HFF-Myc (cell line): ENCODE data around the gene SUPT5H.

Experiments used
- DNase-seq: peaks from one replicate; pipeline ENCODE4 v3.0.0-alpha.2; 2011; ENCODE audit warnings: low read depth; ENCODE audit errors: extremely low read depth
- H3K4me3 ChIP-seq: replicated peaks from 2 replicates; pipeline ENCODE4 v1.5.1; 2011; ENCODE audit warnings: low read depth, mild to moderate bottlenecking, control low read depth, low read length
- TF ChIP-seq, protein P1 (sequence below): IDR thresholded peaks from 2 replicates; pipeline ENCODE4 v1.5.1; 2012; ENCODE audit warnings: mild to moderate bottlenecking, low read depth, low read length, control low read depth; ENCODE audit errors: missing control alignments

The SUPT5H gene

DNA sequence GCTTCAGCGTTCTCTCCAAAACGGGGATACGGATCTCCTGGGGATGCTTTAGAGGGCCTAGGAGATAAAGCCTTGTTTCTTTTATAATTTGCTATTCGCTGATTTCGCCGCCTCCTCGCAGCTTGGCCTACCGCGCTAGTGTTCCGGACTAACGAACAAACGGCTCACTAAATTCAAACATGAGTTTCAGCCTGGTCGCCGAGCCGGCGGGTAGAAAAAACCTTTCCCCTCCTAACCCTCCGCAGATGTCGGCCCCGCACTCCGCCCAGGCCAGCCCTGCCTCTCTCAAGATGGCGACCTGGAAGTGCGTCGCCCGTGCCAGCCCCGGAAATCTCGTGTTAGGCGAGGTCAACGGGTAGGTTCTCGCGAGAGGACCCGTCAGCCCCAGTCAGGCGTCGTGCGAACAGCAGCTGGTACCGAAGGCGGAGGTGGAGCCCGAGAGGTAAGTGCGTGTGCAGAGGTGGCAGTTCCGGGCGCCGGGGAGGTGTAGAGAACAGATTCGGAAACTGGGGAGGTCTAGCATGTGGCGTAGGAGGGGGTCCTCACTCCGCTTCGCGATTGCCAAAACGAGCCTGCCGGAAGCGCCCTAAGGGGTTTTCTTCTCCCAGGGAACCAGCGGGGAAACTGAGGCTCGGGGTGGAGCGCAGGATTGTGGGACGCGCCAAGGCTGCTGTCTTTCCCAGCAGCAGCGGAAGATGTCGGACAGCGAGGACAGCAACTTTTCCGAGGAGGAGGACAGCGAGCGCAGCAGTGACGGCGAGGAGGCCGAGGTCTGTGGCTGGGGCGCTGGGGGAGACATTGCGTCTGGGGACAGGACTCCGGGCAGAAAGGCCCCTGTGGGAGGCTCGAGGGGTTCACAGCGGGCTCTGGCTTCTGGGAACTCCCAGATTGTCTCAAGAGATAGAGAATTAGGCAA lies at the start of gene SUPT5H:
TSS of gene SUPT5H (plus strand) at position 387 of the 916 bp plus-strand sequence. CDS start at position 696, 309 bp downstream.
- H3K4me3 ChIP-seq = peak within 1 kb of the TSS; percentile 99
- TF ChIP-seq, protein P1, sequence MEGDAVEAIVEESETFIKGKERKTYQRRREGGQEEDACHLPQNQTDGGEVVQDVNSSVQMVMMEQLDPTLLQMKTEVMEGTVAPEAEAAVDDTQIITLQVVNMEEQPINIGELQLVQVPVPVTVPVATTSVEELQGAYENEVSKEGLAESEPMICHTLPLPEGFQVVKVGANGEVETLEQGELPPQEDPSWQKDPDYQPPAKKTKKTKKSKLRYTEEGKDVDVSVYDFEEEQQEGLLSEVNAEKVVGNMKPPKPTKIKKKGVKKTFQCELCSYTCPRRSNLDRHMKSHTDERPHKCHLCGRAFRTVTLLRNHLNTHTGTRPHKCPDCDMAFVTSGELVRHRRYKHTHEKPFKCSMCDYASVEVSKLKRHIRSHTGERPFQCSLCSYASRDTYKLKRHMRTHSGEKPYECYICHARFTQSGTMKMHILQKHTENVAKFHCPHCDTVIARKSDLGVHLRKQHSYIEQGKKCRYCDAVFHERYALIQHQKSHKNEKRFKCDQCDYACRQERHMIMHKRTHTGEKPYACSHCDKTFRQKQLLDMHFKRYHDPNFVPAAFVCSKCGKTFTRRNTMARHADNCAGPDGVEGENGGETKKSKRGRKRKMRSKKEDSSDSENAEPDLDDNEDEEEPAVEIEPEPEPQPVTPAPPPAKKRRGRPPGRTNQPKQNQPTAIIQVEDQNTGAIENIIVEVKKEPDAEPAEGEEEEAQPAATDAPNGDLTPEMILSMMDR = no peak
- DNase-seq = peak; percentile 93

DNA sequence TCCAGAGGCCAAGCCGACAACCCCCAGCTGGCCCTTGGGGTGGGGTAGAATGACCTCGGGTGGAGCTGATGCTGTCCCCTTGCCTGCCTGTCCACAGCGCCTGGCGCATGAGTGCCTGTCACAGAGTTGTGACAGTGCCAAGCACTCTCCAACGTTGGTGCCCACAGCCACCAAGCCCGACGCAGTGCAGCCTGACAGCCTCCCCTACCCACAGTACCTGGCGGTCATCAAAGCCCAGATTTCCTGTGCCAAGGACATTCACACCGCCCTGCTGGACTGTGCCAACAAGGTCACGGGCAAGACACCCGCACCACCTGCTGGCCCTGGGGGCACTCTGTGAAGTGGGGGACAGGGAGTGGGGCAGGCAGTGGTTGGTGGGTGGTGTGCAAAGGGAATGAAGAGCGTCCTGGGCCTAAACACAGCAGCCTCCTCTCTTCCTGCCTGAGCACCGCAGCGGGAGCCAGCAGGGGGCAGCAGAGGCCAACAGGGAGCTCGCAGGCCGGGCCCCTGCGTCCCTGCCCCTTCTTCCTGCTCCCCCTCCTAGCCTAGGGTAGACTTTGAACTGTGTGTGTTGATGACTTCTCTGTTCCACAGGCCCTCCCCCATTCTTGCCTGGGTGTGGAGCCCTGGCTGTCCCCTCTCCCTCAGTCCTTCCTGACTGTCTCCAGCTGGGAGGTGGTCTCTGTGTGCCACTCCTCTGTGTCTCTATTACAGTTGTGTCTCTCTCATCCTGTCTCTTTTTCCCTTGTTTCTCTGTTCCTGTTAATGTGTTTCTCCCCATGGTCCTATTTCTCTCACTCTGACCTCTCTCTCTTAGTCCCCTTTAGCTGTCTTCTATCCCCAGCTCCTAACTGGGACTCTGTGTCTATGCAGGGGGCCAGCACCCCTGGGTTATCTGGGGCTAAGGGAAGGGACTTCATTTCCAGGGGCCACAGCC lies 47.8 kb upstream of the SUPT5H start:
- TF ChIP-seq, protein P1 = peak; percentile 98
- DNase-seq = no peak
- no peak overlapping the region for H3K4me3 ChIP-seq

DNA sequence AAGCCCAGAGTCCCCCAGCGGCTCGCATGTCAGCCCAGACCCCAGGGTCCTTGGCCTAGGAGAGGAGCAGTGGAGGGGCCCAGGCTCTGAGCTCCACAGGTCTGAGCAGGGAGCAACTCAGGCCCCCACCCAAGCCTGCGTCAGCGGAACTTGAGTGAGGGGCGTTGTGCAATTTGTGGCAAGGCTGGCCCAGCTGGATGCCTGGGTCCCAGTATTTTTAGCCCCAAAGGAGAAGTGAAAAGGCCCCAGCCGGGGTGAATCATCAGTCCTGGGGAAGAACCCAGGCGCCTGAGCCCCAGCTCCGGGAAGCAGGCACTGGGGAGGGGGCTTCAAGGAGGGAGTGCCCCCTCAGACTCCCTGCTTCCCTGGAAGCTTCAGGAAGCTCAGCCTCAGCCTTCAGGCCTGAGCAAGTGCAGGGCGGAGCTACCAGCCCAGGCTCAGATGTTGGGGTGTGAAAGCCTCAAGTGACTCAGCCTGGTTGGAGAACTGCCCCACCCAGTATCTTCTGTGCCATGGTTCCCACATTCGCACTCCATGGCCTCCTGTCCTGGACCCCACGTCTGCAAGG lies 47.0 kb upstream of the SUPT5H start:
- no peak overlapping the region for H3K4me3 ChIP-seq
- no peak for DNase-seq
- TF ChIP-seq, protein P1 = no peak

DNA sequence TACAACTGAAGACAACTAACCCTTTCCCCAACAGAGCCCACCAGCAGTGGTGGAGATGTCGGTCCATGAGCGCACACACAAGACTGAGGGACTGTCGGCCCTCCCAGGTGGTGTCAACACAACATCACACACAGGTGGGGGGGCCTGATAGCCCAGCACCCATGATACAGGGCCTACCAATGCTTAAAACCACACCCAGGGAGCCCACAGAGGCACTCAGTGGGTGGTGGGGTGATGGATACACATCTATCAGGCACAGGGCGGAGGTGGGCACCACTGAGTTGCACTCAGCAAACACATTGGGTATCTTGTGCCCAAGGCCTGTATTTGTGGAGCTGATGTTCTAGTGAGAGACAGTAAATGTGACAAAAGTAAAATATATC lies 45.7 kb upstream of the SUPT5H start:
- DNase-seq = no peak
- H3K4me3 ChIP-seq = no peak overlapping the region
- TF ChIP-seq, protein P1 = no peak

DNA sequence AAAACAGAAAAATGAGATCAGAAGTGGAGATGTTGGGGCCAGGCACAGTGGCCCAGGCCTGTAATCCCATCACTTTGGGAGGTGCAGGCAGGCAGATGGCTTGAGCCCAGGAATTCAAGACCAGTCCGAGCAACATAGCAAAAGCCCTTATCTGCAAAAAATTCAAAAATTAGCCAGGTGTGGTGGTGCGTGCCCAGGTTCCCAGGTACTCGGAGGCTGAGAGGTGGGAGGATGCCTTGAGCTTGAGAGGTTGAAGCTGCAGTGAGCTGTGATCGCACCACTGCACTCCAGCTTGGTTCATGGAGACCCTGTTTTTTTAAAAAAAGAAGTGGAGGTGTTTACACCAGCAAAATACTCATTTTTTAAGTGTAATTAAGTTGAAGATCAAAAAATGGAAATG lies 45.3 kb upstream of the SUPT5H start:
- DNase-seq = no peak
- no peak overlapping the region for H3K4me3 ChIP-seq
- TF ChIP-seq, protein P1 = no peak

DNA sequence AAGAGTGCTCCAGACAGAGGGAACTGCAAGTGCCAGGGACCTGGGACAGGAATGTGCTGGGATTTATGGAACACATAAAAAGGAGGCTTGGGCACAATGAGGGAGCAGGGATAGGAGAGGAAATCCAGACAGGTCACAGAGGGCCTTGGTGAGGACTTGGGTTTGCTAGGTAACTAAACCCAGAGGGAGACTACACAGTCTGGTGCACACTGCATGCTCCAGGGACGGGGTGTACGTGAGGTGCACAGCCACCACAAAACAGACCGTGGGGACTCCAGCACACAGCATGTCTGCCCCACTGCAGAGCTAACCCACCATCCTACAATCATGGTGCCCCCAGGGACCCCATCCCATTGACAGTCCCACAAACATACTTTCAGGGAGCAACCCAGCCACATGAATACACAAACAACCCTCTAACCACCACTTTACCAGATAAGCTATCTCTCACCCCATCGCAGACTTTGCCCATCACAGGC lies 44.3 kb upstream of the SUPT5H start:
- no peak overlapping the region for H3K4me3 ChIP-seq
- no peak for DNase-seq
- TF ChIP-seq, protein P1 = no peak
